Activated naive CD4-positive, alpha-beta T cell treated with anti-CD3 and anti-CD28 coated beads, Interleukin-2, amount 50 U/mL, for 24 hours (primary cell): Measurements from ENCODE around the gene SMS.

Experiments used
- H3K27ac Mint-ChIP-seq: one replicate; pipeline ENCODE4 v1.8.0; 2021; ENCODE audit warnings: mild to moderate bottlenecking, mixed read lengths
- H3K27me3 Mint-ChIP-seq: one replicate; pipeline ENCODE4 v1.8.0; 2021; ENCODE audit warnings: mixed read lengths
- H3K36me3 Mint-ChIP-seq: one replicate; pipeline ENCODE4 v1.8.0; 2021; ENCODE audit warnings: mixed read lengths
- H3K4me1 Mint-ChIP-seq: one replicate; pipeline ENCODE4 v1.8.0; 2021; ENCODE audit warnings: mixed read lengths
- H3K4me3 Mint-ChIP-seq: one replicate; pipeline ENCODE4 v1.8.0; 2021; ENCODE audit warnings: mild to moderate bottlenecking, mixed read lengths
- H3K9me3 Mint-ChIP-seq: one replicate; pipeline ENCODE4 v1.8.0; 2021; ENCODE audit warnings: mixed read lengths

Gene SMS

DNA sequence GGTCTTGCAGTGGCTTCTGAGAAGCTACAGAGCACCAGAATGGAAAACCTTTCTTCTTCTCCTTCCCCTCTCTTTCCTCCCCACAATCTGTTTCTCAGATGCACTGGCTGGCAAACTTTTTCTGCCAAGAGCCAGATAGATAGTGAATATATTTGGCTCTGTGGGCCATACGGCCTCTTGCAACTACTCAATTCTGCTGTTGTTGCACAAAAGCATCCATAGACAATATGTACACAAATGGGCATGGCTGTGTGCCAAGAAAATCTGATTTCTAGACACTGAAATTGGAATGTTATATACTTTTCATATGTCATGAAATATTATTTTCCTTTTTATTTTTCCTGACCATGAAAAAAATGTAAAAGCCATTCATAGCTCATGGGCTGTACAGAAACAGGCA lies 94.7 kb downstream of the SMS start:
- H3K27ac Mint-ChIP-seq, result no peak overlapping the region
- H3K4me3 Mint-ChIP-seq, result no peak overlapping the region
- H3K27me3 Mint-ChIP-seq, result no peaks in the 10 kb centered on the region

DNA sequence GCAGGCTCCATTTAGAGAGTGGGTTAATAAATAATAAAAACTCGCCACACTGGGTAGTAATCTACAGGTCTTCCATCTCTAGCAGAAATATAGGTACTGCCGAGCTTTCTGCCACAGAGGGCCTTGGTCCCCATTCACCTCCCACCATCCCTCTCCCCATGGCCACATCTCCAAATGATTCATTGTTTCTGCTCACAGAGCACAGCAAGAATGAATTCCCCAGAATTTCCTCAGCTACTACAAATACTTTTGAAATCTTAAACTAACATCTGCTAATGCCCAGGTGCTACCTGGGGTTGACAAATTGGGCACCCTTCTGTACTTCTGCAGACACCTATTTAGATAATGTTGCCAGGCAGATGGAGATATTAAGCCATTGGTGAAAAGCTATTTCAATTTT lies 96.7 kb downstream of the SMS start:
- no peaks in the 10 kb centered on the region for H3K9me3 Mint-ChIP-seq
- H3K27ac Mint-ChIP-seq, result no peak overlapping the region
- no peaks in the 10 kb centered on the region for H3K36me3 Mint-ChIP-seq
- peaks cover 11% of the 10 kb centered on the region for H3K4me1 Mint-ChIP-seq
- H3K4me3 Mint-ChIP-seq, result no peak overlapping the region
- no peaks in the 10 kb centered on the region for H3K27me3 Mint-ChIP-seq

More for the DNA sequence above, 94.7 kb downstream of the SMS start:
- Mint-ChIP-seq H3K9me3 (no peaks in the 10 kb centered on the region), H3K36me3 (no peaks in the 10 kb centered on the region), H3K4me1 (peaks cover 9% of the 10 kb centered on the region)

DNA sequence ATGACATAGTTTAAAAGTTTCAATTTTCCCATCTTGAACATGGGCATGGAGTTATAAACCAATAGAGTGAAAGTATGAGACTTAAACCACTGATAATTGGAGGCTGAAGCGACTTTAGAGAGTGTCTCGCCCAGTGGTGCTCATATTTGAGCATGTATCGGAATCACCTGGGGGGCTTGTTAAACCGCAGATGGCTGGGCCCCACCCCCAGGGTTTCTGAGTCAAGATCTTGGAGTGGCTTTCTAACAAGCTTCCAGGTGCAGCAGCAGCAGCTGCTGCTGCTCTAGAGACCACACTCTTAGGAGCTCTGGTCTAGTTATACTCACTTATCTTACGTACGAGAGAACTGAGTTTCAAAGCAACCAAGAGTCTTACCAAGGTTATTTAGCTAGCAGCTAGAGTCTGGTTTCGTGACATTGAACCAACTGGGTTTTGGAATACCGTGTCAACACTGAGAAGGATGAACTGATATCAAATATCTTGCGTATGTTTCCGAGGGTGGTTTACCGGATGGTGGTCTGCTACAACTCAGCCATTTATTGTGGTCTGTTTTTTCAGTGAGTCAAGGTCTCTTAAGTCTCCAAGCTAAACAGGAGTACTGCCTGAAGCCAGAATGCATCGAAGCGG lies 97.5 kb downstream of the SMS start:
- H3K27ac Mint-ChIP-seq, result no peak overlapping the region
- H3K4me1 Mint-ChIP-seq, result peaks cover 11% of the 10 kb centered on the region
- H3K9me3 Mint-ChIP-seq, result no peaks in the 10 kb centered on the region
- H3K36me3 Mint-ChIP-seq, result no peaks in the 10 kb centered on the region
- H3K27me3 Mint-ChIP-seq, result no peaks in the 10 kb centered on the region
- H3K4me3 Mint-ChIP-seq, result no peak overlapping the region

DNA sequence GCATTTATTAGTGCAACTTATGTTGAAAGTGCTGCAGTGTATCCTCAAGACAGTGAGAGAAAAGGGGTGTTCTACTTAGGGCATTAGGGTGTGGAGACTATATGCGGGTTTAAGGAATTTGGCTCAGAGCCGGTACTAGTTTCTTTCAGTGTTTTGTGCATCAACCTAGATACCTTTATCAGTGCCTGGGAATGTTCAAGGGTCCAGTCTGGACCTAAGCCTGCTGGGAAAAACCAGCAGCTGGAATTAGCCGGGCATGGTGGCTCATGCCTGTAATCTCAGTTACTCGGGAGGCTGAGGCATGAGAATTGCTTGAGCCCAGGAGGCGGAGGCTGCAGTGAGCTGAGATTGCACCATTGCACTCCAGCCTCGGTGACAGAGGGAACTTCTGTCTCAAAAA lies 99.0 kb downstream of the SMS start:
- Mint-ChIP-seq H3K27me3 (no peaks in the 10 kb centered on the region), H3K9me3 (no peaks in the 10 kb centered on the region), H3K36me3 (no peaks in the 10 kb centered on the region), H3K4me1 (peaks cover 11% of the 10 kb centered on the region), H3K27ac (no peak overlapping the region), H3K4me3 (no peak overlapping the region)

DNA sequence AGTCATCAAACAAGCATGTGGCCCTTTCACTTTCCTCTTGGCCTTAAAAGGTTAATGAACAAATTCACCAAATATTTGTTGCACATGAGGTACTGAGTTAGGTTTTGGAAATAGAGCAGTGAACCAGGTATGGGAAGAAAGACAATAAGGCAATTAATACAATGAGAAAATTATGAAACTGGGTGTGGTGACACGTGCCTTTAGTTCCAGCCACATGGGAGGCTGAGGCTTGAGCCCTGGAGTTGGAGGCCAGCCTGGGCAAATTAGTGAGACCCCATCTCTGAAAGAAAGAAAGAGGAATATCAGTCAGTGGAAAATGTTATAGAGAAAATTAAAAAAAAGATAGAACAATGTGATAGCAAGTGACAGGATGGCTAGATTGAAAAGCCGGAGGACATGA lies 99.7 kb downstream of the SMS start:
- Mint-ChIP-seq H3K27ac (no peak overlapping the region), H3K4me1 (peaks cover 11% of the 10 kb centered on the region), H3K4me3 (no peak overlapping the region), H3K9me3 (no peaks in the 10 kb centered on the region), H3K27me3 (no peaks in the 10 kb centered on the region), H3K36me3 (no peaks in the 10 kb centered on the region)

DNA sequence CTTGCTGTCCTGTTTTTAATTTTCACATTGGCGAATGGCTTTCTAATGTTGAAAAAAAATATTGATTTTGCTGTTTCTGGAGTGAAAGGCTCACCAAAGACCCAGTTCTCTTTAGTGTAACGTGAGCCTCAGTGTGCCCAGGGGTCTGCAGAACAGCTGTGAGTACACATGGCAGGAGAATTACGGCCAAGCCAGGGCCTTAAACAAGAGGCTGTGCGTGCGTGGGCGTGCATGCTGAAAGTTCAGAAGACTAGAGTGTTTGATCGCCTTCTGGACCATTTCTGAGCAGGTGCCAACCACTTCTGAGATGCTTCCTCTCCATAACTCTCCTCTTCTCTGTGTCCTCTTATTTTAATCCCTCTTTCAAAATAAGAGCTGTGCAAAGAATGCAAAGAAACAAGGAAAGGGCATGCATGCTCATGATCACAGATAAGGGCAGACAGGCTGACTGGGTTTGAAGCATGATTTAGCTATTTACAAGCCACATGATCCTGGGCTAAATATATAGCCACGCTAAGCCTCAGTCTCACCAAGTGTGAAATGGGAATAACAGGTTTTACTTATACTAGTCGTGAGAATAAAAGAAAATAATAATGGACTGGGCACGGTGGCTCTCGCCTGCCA lies 101.5 kb downstream of the SMS start:
- H3K27me3 Mint-ChIP-seq, result no peaks in the 10 kb centered on the region
- H3K4me3 Mint-ChIP-seq, result no peak overlapping the region
- no peaks in the 10 kb centered on the region for H3K36me3 Mint-ChIP-seq
- peaks cover 11% of the 10 kb centered on the region for H3K4me1 Mint-ChIP-seq
- H3K9me3 Mint-ChIP-seq, result no peaks in the 10 kb centered on the region
- no peak overlapping the region for H3K27ac Mint-ChIP-seq

DNA sequence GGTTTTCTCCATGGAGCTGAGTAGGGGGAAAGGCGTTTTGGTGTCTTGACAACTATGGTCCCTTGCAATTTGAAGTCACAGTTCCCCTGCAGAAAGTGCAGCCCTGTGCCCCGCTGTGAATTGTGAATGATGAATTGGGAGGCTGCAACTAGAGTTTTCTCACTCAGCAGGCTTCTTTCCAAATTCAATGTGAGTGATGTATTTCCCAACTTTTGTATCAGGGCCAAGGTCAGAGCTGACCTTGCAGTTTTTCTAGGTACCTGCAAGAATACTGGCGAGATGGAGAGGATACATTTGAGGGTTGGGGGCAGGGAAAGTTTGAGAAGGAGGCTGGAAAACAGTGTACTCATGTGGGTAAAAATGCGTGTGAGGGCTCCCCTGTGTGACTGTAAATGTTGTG lies 103.4 kb downstream of the SMS start:
- no peaks in the 10 kb centered on the region for H3K27me3 Mint-ChIP-seq
- H3K4me3 Mint-ChIP-seq, result no peak overlapping the region
- H3K9me3 Mint-ChIP-seq, result no peaks in the 10 kb centered on the region
- H3K27ac Mint-ChIP-seq, result peak overlapping the region; percentile 8
- peaks cover 4% of the 10 kb centered on the region for H3K4me1 Mint-ChIP-seq
- no peaks in the 10 kb centered on the region for H3K36me3 Mint-ChIP-seq
